Fibroblast of pulmonary artery (primary cell): ENCODE data around the gene LATS2.

ENCODE experiments used
- DNase-seq: peaks from one replicate; pipeline ENCODE4 v3.0.0-alpha.2; 2010; ENCODE audit warnings: low read depth
- H3K4me3 ChIP-seq: replicated peaks from 2 replicates; pipeline ENCODE4 v1.5.1; 2011; ENCODE audit warnings: low read depth, mild to moderate bottlenecking, control low read depth, low read length, moderate library complexity
- TF ChIP-seq, protein P1 (sequence below): IDR thresholded peaks from 2 replicates; pipeline ENCODE4 v1.5.1; 2011; ENCODE audit warnings: mild to moderate bottlenecking, control low read depth, low read length, inconsistent platforms; ENCODE audit errors: missing control alignments

The LATS2 gene

DNA sequence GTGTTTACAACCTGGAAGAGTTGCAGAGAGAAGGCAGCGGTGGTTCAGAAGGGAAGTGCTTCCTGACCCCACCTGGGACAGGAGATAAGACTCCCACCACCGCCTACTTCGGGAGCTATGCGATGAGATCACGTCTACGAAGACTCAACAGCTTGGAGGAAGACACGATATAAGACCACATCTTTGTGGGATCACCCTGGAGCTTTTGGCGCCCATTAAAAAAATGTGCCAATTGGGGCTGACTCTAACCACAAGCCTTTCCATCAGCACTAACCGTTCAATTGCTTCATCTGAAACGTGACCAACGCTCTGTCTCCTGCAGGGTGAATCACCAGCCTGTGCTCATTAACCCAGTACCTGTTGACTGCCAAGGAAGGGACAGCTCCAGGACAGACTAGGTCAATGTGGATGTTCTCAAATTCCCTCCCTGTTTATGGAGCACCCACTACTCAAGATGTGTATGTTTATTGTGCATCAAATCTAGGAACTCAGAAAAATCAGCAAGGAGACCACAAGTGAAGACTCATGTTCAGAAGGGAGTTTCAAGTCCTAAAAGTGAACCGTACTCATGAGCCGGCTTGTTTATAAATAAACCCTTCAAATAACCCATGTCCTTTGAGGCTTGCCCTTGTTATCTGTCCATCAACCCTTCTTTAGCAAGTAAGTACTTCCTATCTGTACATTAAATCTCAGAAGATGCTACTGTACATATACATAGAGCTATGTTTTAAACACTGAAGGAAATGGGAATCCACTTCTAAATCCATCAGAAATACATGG lies 67.5 kb downstream of the LATS2 start:
- no peak overlapping the region for H3K4me3 ChIP-seq
- DNase-seq = peak; percentile 62
- TF ChIP-seq, protein P1, sequence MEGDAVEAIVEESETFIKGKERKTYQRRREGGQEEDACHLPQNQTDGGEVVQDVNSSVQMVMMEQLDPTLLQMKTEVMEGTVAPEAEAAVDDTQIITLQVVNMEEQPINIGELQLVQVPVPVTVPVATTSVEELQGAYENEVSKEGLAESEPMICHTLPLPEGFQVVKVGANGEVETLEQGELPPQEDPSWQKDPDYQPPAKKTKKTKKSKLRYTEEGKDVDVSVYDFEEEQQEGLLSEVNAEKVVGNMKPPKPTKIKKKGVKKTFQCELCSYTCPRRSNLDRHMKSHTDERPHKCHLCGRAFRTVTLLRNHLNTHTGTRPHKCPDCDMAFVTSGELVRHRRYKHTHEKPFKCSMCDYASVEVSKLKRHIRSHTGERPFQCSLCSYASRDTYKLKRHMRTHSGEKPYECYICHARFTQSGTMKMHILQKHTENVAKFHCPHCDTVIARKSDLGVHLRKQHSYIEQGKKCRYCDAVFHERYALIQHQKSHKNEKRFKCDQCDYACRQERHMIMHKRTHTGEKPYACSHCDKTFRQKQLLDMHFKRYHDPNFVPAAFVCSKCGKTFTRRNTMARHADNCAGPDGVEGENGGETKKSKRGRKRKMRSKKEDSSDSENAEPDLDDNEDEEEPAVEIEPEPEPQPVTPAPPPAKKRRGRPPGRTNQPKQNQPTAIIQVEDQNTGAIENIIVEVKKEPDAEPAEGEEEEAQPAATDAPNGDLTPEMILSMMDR = no peak

GRCh38 chr13:20993211-20993610 lies 68.2 kb downstream of the LATS2 start:
- TF ChIP-seq, protein P1 = no peak
- no peak for DNase-seq

DNA sequence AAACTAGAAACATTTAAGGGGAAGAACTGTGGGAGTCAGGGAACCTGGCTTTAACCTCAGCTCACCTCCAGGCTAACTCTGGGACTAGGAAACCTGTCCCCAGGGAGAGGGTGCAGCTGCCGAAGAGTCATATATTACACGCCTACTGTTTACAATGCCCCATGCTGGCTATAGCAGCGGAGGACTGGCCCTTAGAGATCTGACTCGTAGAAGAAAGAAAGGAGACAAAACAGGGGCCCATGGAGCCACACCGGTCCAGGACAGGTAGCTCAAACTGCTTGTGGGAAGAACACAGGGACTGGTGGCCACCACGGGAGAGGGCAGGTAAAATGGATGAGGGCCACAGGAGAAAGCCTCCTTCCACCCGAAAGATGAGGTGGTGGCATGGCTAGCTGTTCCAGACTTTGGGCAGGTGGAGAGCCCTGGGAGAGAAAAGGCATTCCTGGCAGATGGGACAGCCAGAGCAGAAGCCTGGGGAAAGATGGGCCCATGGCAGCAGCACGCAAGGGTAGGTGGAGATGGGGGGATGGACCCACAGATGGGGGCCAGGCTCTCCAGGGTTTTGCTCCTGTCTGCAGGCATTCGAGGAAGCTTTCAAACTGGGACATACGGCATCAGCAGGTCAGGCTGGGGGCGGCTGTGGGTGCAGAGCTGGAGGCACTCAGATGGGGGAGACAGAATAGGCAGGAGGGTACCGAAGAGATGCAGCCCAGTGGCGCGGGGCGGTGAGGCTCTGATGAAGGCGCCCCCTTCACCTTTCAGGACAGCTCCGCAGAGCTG lies 69.5 kb downstream of the LATS2 start:
- TF ChIP-seq, protein P1 = no peak
- DNase-seq = no peak
- no peak overlapping the region for H3K4me3 ChIP-seq

More at GRCh38 chr13:20993211-20993610, 68.2 kb downstream of the LATS2 start:
- H3K4me3 ChIP-seq = no peak overlapping the region

DNA sequence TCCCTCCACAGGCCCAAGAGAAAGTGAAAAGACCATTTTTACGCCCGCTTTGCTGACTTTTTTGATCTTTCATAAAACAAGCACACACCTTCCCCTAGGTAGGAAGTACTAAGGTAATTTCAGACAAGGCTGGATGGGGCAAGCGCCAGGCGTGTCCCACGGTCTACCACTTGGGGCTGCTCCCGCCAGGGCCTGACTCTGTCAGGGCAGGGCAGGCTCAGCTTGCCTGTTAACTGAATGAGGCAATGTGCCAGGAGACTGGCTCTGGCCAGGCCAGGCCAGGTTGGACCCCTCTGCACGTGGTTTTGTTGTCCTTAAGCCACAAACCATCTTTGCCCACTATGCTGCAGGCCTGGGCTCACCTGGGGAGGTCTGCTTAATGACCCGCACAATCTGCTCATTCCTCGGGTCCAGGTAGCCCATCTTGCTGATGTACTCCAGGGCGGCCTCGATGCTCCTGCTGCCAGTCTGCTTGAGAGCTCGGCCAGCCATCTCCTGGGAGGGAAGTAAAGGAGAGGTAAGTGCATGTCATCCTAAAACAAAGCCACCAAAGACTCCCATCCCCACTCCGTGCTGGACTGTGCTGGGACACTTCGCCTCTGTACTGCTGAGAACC lies 70.4 kb downstream of the LATS2 start:
- DNase-seq = no peak
- TF ChIP-seq, protein P1 = no peak
- no peak overlapping the region for H3K4me3 ChIP-seq

DNA sequence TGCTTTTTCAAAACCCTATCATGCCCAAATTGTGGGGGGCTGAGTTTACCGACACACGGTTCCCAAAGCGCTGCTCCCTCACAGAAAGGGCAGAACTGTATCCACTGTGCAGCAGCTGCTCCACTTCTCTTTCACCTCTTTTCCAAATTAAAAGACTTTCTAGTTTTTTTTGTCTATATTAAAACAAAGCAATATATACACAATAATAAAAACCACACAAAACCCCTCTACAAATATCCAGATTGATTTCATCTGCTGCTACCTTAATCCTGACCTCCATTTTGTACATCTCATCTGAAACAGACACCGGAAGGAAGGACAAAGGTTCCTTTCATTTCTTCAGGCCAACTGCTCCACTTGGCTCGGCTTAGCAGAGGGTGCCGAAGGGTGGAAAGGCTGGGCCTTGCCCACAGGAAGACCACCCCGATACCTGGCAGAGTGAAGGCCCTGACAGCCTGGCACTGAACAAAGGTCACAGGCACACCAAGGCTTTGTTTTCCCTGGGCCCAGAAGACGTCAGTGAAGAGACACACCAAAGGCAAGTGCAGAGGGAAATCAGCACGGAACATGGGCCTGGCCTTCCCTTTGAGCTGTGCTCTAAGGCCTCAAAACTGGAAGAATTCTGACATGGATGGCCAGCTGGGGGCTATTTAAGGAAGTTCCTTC lies 71.6 kb downstream of the LATS2 start:
- TF ChIP-seq, protein P1 = no peak
- no peak overlapping the region for H3K4me3 ChIP-seq
- DNase-seq = no peak

DNA sequence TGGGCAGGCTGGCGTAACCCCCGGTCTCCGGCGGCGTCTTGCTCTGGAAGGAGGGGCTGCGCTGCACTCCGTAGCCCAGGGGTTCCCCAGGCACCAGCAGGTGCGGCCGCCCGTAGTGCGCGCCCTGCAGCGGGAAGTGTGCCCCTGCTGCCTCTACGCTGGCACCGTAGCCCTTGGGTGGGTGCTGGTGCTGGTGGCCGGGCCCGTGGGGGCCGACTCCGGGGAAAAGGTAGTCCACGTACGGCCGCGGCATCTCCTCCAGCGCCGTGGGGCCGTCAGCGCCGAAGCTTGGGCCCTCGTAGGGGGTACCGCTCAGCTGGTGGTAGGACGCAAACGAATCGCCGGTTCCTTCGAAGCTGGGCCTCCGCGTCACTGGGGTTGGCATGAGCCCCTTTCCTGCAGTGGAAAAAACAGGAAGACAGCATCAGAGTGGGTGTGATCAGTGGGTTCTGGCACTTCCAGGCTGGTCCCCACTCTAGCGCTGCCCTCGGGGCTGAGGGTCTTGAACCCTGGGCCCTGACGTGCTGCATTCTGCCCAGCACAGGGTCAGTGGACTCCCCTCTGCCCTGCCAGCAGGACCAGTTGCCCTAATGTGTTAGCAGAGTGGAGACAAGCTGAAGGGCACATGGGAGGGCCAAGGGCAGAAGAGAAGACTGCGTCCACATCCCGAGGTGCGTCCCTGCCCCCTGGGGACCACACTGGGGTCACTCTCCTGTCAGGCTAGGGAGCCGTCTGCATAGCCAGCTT lies 72.3 kb downstream of the LATS2 start:
- TF ChIP-seq, protein P1 = no peak
- no peak overlapping the region for H3K4me3 ChIP-seq
- DNase-seq = no peak
